HEK293 (cell line): ENCODE data around the gene C7orf57.

Experiments
- CTCF ChIA-PET: fragments of 350-600 bp; formaldehyde crosslinking; extraction: SDS; loops from one replicate; lab custom pipeline; 2021; ENCODE audit warnings: antibody characterized with exemption; lab: Yijun Ruan, JAX
- POLR2A ChIA-PET: fragments of 300-600 bp; formaldehyde crosslinking; extraction: SDS; loops from one replicate; lab custom pipeline; 2020; ENCODE audit warnings: antibody characterized with exemption, inconsistent platforms; lab: Yijun Ruan, JAX
- H3K27ac ChIP-seq: fragments of 200-500 bp; sonication (Bioruptor generic); 2 replicates; pipeline ENCODE4 v1.5.1; 2014; ENCODE audit warnings: low read depth, low read length, control low read depth, inconsistent platforms; ENCODE audit errors: extremely low read depth
- H3K36me3 ChIP-seq, 2 experiments: fragments of 200-500 bp in 1 of 2; sonication (Bioruptor generic) in 1 of 2; 1 replicate in 1 of 2; 2 replicates in 1 of 2; pipeline ENCODE4 v1.5.1; 2014 to 2017; ENCODE audit warnings: inconsistent platforms in 2 of 2, low read length in 2 of 2; ENCODE audit not compliant: control insufficient read depth in 2 of 2, insufficient read depth in 1 of 2
- H3K4me1 ChIP-seq: fragments of 200-500 bp; sonication (Bioruptor generic); 2 replicates; pipeline ENCODE4 v1.5.1; 2014; ENCODE audit warnings: mild to moderate bottlenecking, low read length, inconsistent platforms; ENCODE audit not compliant: control insufficient read depth, insufficient read depth
- H3K4me3 ChIP-seq: 2 replicates; pipeline ENCODE4 v1.5.1; 2011; ENCODE audit warnings: low read depth, mild to moderate bottlenecking, control low read depth, low read length, moderate library complexity
- H3K9me3 ChIP-seq: fragments of 200-500 bp; sonication (Bioruptor generic); 2 replicates; pipeline ENCODE4 v1.5.1; 2014; ENCODE audit warnings: low read depth, low read length, inconsistent platforms; ENCODE audit not compliant: control insufficient read depth, insufficient read depth
- GLIS2 ChIP-seq: fragments of 450-650 bp; formaldehyde crosslinking; IDR thresholded peaks from 2 replicates; pipeline ENCODE4 v1.5.1; 2016; ENCODE audit warnings: missing biosample characterization, missing genetic modification characterization
- PRDM1 ChIP-seq: fragments of 450-650 bp; formaldehyde crosslinking; IDR thresholded peaks from 2 replicates; pipeline ENCODE4; 2016; ENCODE audit warnings: missing biosample characterization, missing genetic modification characterization
- SETDB1 ChIP-seq: IDR thresholded peaks from one replicate; pipeline ENCODE4 v1.6.1; 2017; ENCODE audit warnings: mild to moderate bottlenecking, low read length, moderate library complexity, mixed read lengths; ENCODE audit not compliant: insufficient read length
- ZNF121 ChIP-seq: fragments of 450-650 bp; formaldehyde crosslinking; IDR thresholded peaks from 2 replicates; pipeline ENCODE4 v1.5.1; 2016; ENCODE audit warnings: missing biosample characterization, missing genetic modification characterization
- ZNF292 ChIP-seq: fragments of 450-650 bp; formaldehyde crosslinking; IDR thresholded peaks from 2 replicates; pipeline ENCODE4 v1.5.1; 2016; ENCODE audit warnings: low read depth, missing biosample characterization, missing genetic modification characterization, borderline replicate concordance
- ZNF302 ChIP-seq: fragments of 450-650 bp; formaldehyde crosslinking; IDR thresholded peaks from 2 replicates; pipeline ENCODE4 v1.5.1; 2016; ENCODE audit warnings: missing biosample characterization, missing genetic modification characterization, low read depth
- ZNF350 ChIP-seq: fragments of 450-650 bp; formaldehyde crosslinking; IDR thresholded peaks from 2 replicates; pipeline ENCODE4 v1.5.0; 2017; ENCODE audit warnings: missing biosample characterization, mild to moderate bottlenecking, missing genetic modification characterization
- ZNF423 ChIP-seq: fragments of 450-650 bp; formaldehyde crosslinking; IDR thresholded peaks from 2 replicates; pipeline ENCODE4 v1.5.1; 2016; ENCODE audit warnings: missing biosample characterization, missing genetic modification characterization
- ZNF426 ChIP-seq: fragments of 450-650 bp; formaldehyde crosslinking; IDR thresholded peaks from 2 replicates; pipeline ENCODE4 v1.5.1; 2017; ENCODE audit warnings: missing biosample characterization, missing genetic modification characterization, mild to moderate bottlenecking, inconsistent platforms, moderate library complexity
- ZNF48 ChIP-seq: fragments of 450-650 bp; formaldehyde crosslinking; IDR thresholded peaks from 2 replicates; pipeline ENCODE4 v1.5.1; 2016; ENCODE audit warnings: missing biosample characterization, missing genetic modification characterization
- ZNF624 ChIP-seq: fragments of 450-650 bp; formaldehyde crosslinking; IDR thresholded peaks from 2 replicates; pipeline ENCODE4 v1.5.1; 2017; ENCODE audit warnings: missing biosample characterization, missing genetic modification characterization
- ZNF626 ChIP-seq: fragments of 450-650 bp; sonication (Bioruptor Pico); formaldehyde crosslinking; IDR thresholded peaks from 2 replicates; pipeline ENCODE4 v1.5.1; 2018; ENCODE audit warnings: missing biosample characterization, missing genetic modification characterization, inconsistent platforms
- ZNF768 ChIP-seq: fragments of 450-650 bp; formaldehyde crosslinking; IDR thresholded peaks from 2 replicates; pipeline ENCODE4 v1.5.1; 2018; ENCODE audit warnings: missing biosample characterization, mild to moderate bottlenecking, missing genetic modification characterization
- TF ChIP-seq, protein P1 (sequence below): fragments of 450-650 bp; formaldehyde crosslinking; IDR thresholded peaks from 2 replicates; pipeline ENCODE4 v1.5.1; 2016; ENCODE audit warnings: missing biosample characterization, missing genetic modification characterization
- TF ChIP-seq, protein P2 (sequence below): fragments of 450-650 bp; formaldehyde crosslinking; IDR thresholded peaks from 2 replicates; pipeline ENCODE4 v1.5.1; 2016; ENCODE audit warnings: missing biosample characterization, missing genetic modification characterization
- TF ChIP-seq, protein P3 (sequence below): fragments of 450-650 bp; formaldehyde crosslinking; IDR thresholded peaks from 2 replicates; pipeline ENCODE4 v1.5.1; 2017; ENCODE audit warnings: missing biosample characterization, missing genetic modification characterization

The C7orf57 gene

GRCh38 chr7:48097521-48098231, 62.3 kb downstream of the C7orf57 start:
- POLR2A ChIA-PET, result no interaction called here
- CTCF ChIA-PET, result no interaction called here
- Histone ChIP-seq H3K9me3 (no peaks in the 10 kb centered on the region), H3K36me3 (peaks cover 8 to 80% of the 10 kb centered on the region in 2 experiments; a peak in 2 of 3 replicates), H3K4me3 (no peak overlapping the region), H3K4me1 (no peaks in the 10 kb centered on the region), H3K27ac (no peak overlapping the region)
- TF ChIP-seq, protein P1, sequence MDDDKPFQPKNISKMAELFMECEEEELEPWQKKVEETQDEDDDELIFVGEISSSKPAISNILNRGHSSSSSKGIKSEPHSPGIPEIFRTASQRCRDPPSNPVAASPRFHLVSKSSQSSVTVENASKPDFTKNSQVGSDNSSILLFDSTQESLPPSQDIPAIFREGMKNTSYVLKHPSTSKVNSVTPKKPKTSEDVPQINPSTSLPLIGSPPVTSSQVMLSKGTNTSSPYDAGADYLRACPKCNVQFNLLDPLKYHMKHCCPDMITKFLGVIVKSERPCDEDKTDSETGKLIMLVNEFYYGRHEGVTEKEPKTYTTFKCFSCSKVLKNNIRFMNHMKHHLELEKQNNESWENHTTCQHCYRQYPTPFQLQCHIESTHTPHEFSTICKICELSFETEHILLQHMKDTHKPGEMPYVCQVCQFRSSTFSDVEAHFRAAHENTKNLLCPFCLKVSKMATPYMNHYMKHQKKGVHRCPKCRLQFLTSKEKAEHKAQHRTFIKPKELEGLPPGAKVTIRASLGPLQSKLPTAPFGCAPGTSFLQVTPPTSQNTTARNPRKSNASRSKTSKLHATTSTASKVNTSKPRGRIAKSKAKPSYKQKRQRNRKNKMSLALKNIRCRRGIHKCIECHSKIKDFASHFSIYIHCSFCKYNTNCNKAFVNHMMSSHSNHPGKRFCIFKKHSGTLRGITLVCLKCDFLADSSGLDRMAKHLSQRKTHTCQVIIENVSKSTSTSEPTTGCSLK (tag by site-specific recombination), result no peak
- no peak for TF ChIP-seq ZNF48 (tag by site-specific recombination)

DNA sequence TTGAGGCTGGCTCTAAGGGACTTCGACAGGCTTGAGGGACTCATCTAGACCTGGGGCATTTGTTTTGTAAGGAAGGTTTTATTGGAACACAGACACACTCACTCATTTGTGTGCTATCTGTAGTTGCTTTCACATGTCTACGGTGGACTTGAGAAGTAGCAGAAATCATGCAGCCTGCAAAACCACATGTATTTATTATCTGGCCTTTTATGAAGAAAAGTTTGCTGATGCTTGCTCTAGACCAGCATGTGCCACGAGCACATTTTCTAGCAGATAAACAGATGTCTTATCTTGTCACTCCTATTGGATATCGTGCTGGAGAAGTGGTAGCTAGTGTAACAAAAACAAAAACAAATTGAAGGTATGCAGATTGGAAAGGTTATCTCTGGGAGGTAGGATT, 63.5 kb downstream of the C7orf57 start:
- no peak overlapping the region for H3K27ac ChIP-seq
- no peaks in the 10 kb centered on the region for H3K9me3 ChIP-seq
- H3K4me1 ChIP-seq, result no peaks in the 10 kb centered on the region
- no peak overlapping the region for H3K4me3 ChIP-seq
- TF ChIP-seq, protein P2, sequence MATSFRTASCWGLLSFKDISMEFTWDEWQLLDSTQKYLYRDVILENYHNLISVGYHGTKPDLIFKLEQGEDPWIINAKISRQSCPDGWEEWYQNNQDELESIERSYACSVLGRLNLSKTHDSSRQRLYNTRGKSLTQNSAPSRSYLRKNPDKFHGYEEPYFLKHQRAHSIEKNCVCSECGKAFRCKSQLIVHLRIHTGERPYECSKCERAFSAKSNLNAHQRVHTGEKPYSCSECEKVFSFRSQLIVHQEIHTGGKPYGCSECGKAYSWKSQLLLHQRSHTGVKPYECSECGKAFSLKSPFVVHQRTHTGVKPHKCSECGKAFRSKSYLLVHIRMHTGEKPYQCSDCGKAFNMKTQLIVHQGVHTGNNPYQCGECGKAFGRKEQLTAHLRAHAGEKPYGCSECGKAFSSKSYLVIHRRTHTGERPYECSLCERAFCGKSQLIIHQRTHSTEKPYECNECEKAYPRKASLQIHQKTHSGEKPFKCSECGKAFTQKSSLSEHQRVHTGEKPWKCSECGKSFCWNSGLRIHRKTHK (tag by site-specific recombination), result no peak
- no peak for TF ChIP-seq ZNF292 (tag by site-specific recombination)
- TF ChIP-seq ZNF121 (tag by site-specific recombination), result no peak
- TF ChIP-seq PRDM1 (tag by site-specific recombination), result no peak
- no peak for TF ChIP-seq SETDB1
- TF ChIP-seq, protein P3, sequence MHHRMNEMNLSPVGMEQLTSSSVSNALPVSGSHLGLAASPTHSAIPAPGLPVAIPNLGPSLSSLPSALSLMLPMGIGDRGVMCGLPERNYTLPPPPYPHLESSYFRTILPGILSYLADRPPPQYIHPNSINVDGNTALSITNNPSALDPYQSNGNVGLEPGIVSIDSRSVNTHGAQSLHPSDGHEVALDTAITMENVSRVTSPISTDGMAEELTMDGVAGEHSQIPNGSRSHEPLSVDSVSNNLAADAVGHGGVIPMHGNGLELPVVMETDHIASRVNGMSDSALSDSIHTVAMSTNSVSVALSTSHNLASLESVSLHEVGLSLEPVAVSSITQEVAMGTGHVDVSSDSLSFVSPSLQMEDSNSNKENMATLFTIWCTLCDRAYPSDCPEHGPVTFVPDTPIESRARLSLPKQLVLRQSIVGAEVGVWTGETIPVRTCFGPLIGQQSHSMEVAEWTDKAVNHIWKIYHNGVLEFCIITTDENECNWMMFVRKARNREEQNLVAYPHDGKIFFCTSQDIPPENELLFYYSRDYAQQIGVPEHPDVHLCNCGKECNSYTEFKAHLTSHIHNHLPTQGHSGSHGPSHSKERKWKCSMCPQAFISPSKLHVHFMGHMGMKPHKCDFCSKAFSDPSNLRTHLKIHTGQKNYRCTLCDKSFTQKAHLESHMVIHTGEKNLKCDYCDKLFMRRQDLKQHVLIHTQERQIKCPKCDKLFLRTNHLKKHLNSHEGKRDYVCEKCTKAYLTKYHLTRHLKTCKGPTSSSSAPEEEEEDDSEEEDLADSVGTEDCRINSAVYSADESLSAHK, result no peak
- no peak for TF ChIP-seq ZNF423 (tag by site-specific recombination)
- TF ChIP-seq ZNF768 (tag by site-specific recombination), result no peak
- no peak for TF ChIP-seq ZNF350 (tag by site-specific recombination)
- TF ChIP-seq ZNF426 (tag by site-specific recombination), result no peak
- TF ChIP-seq ZNF302 (tag by site-specific recombination), result no peak
- no peak for TF ChIP-seq ZNF624 (tag by site-specific recombination)
- TF ChIP-seq GLIS2 (tag by site-specific recombination), result no peak
- TF ChIP-seq ZNF626, result no peak
- H3K36me3 ChIP-seq, result peaks cover 10 to 79% of the 10 kb centered on the region in 2 experiments; a peak in 2 of 3 replicates
- CTCF ChIA-PET, result interaction anchor here (1.1 kb wide), 1 partner anchor 108 kb away, joined by 4 read pairs; no protein-coding TSS in a partner anchor
- POLR2A ChIA-PET, result no interaction called here
